ENCODE results near the gene ZCCHC24. TPM values are rescaled to one million over a fixed set of nuclear protein-coding genes. Genes with fewer than 3 reads are reported as not detected.

ZCCHC24 gene
- total RNA-seq, 2 experiments from 2014 or later, result 0.53 to 0.75 TPM

DNA sequence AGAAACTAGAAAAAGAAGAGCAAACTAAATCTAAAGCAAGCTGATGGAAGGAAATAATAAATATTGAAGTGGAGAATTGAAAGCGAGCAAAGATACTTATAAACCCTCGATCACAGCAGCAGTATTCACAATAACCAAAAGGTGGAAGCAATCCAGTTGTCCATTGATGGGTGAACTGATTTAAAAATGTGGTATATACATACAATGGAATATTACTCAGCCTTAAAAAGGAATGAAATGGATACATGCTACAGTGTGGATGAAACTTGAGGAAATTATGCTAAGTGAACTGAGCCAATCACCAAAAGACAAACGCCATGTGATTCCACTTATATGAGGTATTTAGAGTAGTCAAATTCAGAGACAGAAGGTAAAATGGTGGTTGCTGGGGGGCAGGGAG lies 17.5 kb downstream of the ZCCHC24 start:
- ChIA-PET CTCF (interaction anchor here (0.8 kb wide), 1 partner anchor 9 kb away, joined by 3 read pairs; no protein-coding TSS in a partner anchor), POLR2A (interaction anchor here (0.6 kb wide), 1 partner anchor 77 kb away, joined by 6 read pairs; no protein-coding TSS in a partner anchor)
- intact Hi-C loops (cut with DNase I, micrococcal nuclease), result no loop called here
- no peaks in the 10 kb centered on the region for H3K36me3 Mint-ChIP-seq (ENCODE audit: low read depth)
- no peak for ATAC-seq
- DNase-seq, result no peak
- H3K9me3 Mint-ChIP-seq (ENCODE audit: low read depth), result peaks cover 4% of the 10 kb centered on the region
- H3K27me3 Mint-ChIP-seq, result no peaks in the 10 kb centered on the region
- no peaks in the 10 kb centered on the region for H3K4me1 Mint-ChIP-seq
- no peak overlapping the region for H3K4me3 Mint-ChIP-seq
- no peak overlapping the region for H3K27ac Mint-ChIP-seq

DNA sequence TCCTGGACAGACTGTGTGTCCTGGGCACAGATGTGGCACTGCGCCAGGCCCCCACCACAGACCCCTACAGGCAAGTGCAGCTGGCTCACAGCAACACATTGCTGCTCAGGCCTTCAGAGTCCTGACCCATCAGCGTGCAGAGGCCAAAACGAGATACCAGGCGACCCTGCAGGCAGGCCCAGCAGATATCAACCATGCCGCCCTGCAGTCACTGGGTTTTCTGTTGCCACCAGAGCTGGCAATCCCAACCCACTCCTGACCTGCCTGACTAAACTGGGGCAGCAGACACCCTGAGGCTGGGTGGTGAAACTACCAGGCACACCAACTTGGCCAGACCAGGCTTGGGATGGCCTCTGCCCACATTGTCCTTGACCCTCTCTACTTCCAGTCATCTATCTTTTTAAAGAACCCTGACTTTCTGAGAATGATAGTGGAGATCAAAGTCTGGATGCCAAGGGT lies 20.3 kb downstream of the ZCCHC24 start:
- no peaks in the 10 kb centered on the region for H3K27me3 Mint-ChIP-seq
- DNase-seq, result no peak
- no peak overlapping the region for H3K4me3 Mint-ChIP-seq
- intact Hi-C loops (cut with DNase I, micrococcal nuclease), result no loop called here
- H3K4me1 Mint-ChIP-seq, result no peaks in the 10 kb centered on the region
- H3K9me3 Mint-ChIP-seq (ENCODE audit: low read depth), result peaks cover 4% of the 10 kb centered on the region
- POLR2A ChIA-PET, result interaction anchor here (0.9 kb wide), 1 partner anchor 77 kb away, joined by 4 read pairs; the partner anchor contains the start of gene PPIF
- CTCF ChIA-PET, result interaction anchor here (1.0 kb wide), 1 partner anchor 13 kb away, joined by 5 read pairs; no protein-coding TSS in a partner anchor
- H3K36me3 Mint-ChIP-seq (ENCODE audit: low read depth), result no peaks in the 10 kb centered on the region
- no peak overlapping the region for H3K27ac Mint-ChIP-seq
- ATAC-seq, result no peak

DNA sequence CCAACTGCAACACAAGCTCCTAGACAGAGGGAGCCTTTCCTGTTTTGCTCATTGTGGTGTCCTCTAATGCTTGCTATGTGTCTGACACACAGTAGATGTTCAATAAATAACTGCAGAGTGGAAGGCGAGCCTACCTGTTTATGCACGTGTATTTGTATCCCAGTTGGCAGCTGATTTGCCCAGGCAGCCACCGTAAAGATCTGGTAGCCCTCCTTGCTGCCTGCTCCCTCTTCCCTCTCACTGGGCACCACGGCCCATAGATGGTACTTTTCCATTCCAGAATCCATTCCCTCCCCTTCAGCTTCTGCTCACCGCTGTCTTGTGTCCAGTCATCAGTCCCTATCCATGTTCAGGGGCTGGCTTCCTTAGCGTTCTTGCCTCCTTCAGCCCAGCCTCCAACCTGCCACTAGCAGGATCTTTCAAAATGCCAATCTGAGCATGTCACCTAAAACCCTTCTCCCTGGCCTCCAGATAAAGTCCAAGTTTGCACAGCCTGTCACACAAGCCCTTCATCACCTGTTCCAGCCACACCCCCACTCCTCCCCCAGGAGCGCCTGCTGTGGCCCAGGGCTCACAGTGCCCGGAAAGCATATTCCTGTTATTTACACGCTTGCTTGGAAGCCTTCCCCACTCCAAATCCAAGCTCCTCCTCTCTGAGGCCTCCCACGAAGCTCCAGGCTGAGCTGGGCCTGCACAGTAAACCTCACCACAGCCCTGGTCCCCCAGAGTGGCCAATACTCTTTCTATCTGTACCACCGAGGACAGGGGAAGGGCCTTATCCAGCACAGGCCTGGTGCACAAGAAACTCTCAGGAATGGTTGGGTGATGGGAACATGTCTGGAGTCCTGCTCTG lies 21.0 kb downstream of the ZCCHC24 start:
- DNase-seq, result no peak
- intact Hi-C loops (cut with DNase I, micrococcal nuclease), result no loop called here
- H3K27ac Mint-ChIP-seq, result no peak overlapping the region
- peaks cover 4% of the 10 kb centered on the region for H3K9me3 Mint-ChIP-seq (ENCODE audit: low read depth)
- ChIA-PET CTCF (interaction anchor here (1.0 kb wide), 1 partner anchor 18 kb away, joined by 4 read pairs; no protein-coding TSS in a partner anchor), POLR2A (no interaction called here)
- no peak for ATAC-seq
- H3K4me1 Mint-ChIP-seq, result no peaks in the 10 kb centered on the region
- H3K4me3 Mint-ChIP-seq, result no peak overlapping the region
- no peaks in the 10 kb centered on the region for H3K27me3 Mint-ChIP-seq
- no peaks in the 10 kb centered on the region for H3K36me3 Mint-ChIP-seq (ENCODE audit: low read depth)

DNA sequence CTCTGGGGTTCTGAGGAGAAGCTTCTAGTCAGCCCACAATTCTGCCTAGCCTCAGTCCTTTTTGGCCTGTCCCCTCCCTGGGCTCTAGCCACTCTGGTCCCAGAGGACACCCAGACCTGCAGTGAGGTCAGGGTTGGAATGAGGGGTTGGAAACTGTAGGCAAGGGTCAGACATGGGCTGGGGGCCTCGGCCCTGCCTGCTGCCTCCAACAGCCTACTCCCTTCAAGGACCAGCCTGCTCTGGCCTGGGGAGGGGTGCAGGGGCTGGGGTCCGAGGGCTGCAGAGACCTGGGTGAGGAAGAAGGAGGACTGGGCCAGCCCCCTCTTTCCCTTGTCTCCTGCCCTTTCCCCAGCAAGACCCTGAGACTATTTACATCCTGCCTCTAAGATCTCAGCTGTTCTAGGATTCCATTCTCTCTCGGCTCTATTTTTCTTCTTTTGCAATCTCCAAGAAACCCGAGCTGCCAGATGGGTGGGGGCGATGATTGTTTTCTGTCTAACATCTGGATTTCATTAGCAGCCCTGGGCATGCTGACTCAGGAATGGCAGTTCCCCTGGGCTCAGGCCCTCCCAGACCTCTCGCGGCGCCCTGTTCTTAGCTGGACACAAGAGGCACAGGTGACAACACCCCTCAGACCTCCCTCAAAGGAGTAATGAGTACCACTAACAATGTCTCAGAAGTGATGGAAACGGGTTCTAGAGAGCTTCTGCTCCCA lies 23.1 kb downstream of the ZCCHC24 start:
- no peaks in the 10 kb centered on the region for H3K27me3 Mint-ChIP-seq
- H3K9me3 Mint-ChIP-seq (ENCODE audit: low read depth), result no peaks in the 10 kb centered on the region
- no peak overlapping the region for H3K27ac Mint-ChIP-seq
- POLR2A ChIA-PET, result no interaction called here
- H3K4me3 Mint-ChIP-seq, result no peak overlapping the region
- H3K36me3 Mint-ChIP-seq (ENCODE audit: low read depth), result no peaks in the 10 kb centered on the region
- DNase-seq, result no peak
- CTCF ChIA-PET, result interaction anchor here (0.8 to 1.2 kb wide), 2 partner anchors 14 to 33 kb away, joined by 3 read pairs; no protein-coding TSS in a partner anchor
- ATAC-seq, result no peak
- no peaks in the 10 kb centered on the region for H3K4me1 Mint-ChIP-seq
- intact Hi-C loops (cut with DNase I, micrococcal nuclease), result no loop called here

DNA sequence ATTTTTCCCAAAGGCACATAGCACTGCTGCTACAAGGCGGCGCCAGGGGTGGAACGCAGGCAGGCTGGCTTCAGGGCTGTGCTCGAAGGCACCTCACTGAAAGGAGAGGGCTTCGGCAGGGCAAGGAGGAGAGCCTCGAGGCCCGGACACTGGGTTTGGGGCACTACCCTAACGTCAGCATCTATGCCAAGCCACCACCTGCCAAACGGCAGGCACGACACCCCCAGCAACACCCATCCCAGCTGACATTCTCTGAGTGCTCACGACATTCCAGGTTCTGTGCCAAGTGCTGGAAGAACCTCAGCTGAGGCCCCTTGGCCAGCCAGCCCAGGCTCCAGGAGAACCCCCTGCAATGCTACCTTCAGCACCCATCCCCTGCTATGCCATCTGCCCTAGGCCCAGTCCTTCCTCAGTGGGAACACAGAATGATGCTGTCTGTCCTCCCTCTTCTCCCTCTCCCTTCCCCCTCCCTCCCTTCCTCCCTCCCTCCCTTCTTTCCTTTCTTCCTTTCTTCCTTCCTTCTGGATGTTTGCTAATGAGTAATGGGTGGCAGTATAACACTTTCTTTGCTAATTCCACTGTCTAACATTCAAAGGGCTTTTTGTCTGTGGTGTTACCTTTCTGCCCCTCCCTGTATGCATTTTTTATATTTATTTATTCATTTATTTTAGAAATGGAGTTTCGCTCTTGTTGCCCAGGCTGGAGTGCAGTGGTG lies 24.3 kb downstream of the ZCCHC24 start:
- H3K9me3 Mint-ChIP-seq (ENCODE audit: low read depth), result no peaks in the 10 kb centered on the region
- POLR2A ChIA-PET, result no interaction called here
- no peak overlapping the region for H3K27ac Mint-ChIP-seq
- intact Hi-C loops (cut with DNase I, micrococcal nuclease), result no loop called here
- no peak overlapping the region for H3K4me3 Mint-ChIP-seq
- H3K4me1 Mint-ChIP-seq, result no peaks in the 10 kb centered on the region
- H3K36me3 Mint-ChIP-seq (ENCODE audit: low read depth), result no peaks in the 10 kb centered on the region
- DNase-seq (no peak), ATAC-seq (no peak)
- H3K27me3 Mint-ChIP-seq, result no peaks in the 10 kb centered on the region
- CTCF ChIA-PET, result no interaction called here

DNA sequence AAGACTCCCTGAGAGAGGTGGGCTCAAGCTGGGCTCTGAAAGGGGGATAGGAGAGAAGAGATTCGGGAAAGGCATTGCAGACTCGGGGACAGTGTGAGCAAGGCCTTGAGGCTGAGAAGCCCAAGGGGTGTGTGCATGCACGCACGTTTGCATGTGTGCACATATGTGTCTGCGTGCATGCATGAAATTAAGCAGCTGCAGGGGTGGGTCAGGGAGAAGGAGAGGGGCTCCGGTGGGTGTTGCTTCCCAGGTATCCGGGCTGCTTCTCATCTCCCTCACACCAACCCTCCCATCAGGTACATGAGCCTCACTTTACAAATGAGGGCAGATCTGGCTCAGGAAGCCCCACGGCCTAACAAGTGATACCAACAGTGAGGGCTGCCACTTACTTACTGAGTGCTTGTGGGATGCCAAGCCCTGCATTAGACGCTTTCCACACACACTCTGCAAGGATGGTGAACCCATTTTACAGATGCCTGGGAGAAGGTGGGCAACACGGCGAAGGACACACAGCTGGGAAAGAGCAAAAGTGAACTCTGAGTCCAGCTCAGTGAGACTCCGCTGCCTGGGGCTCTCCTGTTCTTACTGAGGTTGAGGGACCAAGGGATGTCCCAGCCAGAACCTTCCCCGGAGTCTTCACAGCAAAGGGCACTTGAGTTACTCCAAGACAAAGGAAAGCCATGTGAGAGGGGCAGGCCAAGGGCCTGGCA lies 26.4 kb downstream of the ZCCHC24 start:
- no peak overlapping the region for H3K4me3 Mint-ChIP-seq
- ChIA-PET CTCF (interaction anchor here (0.5 kb wide), 1 partner anchor 48 kb away, joined by 3 read pairs; no protein-coding TSS in a partner anchor), POLR2A (no interaction called here)
- DNase-seq, result no peak
- no peaks in the 10 kb centered on the region for H3K36me3 Mint-ChIP-seq (ENCODE audit: low read depth)
- H3K4me1 Mint-ChIP-seq, result no peaks in the 10 kb centered on the region
- no peak for ATAC-seq
- intact Hi-C loops (cut with DNase I, micrococcal nuclease), result no loop called here
- H3K9me3 Mint-ChIP-seq (ENCODE audit: low read depth), result no peaks in the 10 kb centered on the region
- no peaks in the 10 kb centered on the region for H3K27me3 Mint-ChIP-seq
- H3K27ac Mint-ChIP-seq, result no peak overlapping the region

DNA sequence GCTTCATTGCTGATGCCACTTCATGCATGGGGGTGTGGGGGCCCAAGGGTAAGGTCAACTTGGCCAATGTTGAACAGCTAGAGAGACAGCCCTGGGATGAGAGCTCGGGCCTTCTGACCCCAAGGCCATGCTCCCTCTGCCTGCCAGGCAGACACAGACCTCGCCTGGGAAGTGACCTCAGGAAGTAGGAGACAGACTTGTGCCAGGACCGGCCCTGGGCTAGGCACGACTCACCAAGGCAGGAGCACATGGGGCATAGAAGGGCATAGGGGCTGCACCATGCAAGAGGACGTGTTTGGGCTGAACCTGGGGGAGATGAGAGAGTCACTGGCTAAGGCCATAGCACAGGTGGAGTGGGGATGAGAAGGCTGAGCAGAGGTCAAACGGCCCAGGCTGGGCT lies 27.1 kb downstream of the ZCCHC24 start:
- H3K4me3 Mint-ChIP-seq, result no peak overlapping the region
- ChIA-PET POLR2A (no interaction called here), CTCF (no interaction called here)
- H3K27ac Mint-ChIP-seq, result no peak overlapping the region
- no peaks in the 10 kb centered on the region for H3K27me3 Mint-ChIP-seq
- no peaks in the 10 kb centered on the region for H3K9me3 Mint-ChIP-seq (ENCODE audit: low read depth)
- H3K36me3 Mint-ChIP-seq (ENCODE audit: low read depth), result no peaks in the 10 kb centered on the region
- no peak for DNase-seq
- intact Hi-C loops (cut with DNase I, micrococcal nuclease), result no loop called here
- H3K4me1 Mint-ChIP-seq, result peaks cover 3% of the 10 kb centered on the region
- no peak for ATAC-seq

DNA sequence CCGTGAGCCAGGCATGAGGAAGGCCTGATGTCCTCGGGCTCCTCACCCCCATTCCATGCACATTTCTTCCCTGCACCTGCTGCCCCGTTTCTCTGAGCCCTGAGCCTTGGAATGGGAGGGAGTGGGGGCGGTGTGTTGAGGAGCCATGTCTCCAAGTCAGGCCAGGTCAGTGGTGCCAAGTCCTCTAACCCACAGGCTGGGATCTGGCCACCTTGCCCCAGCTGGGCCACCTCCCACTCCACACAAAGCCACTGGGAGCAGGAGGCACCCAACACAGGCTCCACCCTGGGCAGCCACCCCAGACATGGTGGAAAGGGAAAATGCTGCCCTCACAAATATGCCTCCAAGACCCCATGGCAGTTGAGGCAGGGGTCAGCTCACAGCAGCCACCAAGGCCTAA lies 27.7 kb downstream of the ZCCHC24 start:
- no peak for DNase-seq
- ChIA-PET CTCF (no interaction called here), POLR2A (no interaction called here)
- intact Hi-C loops (cut with DNase I, micrococcal nuclease), result no loop called here
- ATAC-seq, result no peak
- Mint-ChIP-seq H3K27me3 (no peaks in the 10 kb centered on the region), H3K4me3 (no peak overlapping the region), H3K27ac (no peak overlapping the region), H3K36me3 (ENCODE audit: low read depth) (no peaks in the 10 kb centered on the region), H3K4me1 (peaks cover 6% of the 10 kb centered on the region), H3K9me3 (ENCODE audit: low read depth) (no peaks in the 10 kb centered on the region)

DNA sequence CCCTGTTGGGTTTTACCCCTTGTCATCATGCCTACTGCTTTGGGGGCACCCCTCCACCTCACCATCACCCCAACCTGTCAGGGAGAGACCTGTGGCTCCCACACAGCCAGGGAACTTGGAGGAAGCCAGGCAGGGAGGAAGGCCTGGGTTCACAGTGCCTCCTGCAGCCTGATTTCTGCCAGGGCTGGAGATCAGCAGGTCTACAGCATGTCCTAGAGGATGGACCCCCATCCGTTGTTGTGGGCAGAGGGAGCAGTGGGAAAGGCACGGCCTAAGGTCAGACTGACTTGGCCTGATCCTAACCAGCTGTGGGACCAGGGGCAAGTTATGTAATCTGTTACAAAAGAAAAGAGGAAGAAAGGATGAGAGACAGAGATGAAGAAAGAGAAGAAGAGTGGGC lies 28.2 kb downstream of the ZCCHC24 start:
- no peak for DNase-seq
- no peak overlapping the region for H3K27ac Mint-ChIP-seq
- intact Hi-C loops (cut with DNase I, micrococcal nuclease), result no loop called here
- no peaks in the 10 kb centered on the region for H3K27me3 Mint-ChIP-seq
- H3K36me3 Mint-ChIP-seq (ENCODE audit: low read depth), result no peaks in the 10 kb centered on the region
- ChIA-PET POLR2A (interaction anchor here (0.6 kb wide), 1 partner anchor 40 kb away, joined by 4 read pairs; no protein-coding TSS in a partner anchor), CTCF (no interaction called here)
- peaks cover 6% of the 10 kb centered on the region for H3K4me1 Mint-ChIP-seq
- ATAC-seq, result no peak
- no peaks in the 10 kb centered on the region for H3K9me3 Mint-ChIP-seq (ENCODE audit: low read depth)
- H3K4me3 Mint-ChIP-seq, result no peak overlapping the region

DNA sequence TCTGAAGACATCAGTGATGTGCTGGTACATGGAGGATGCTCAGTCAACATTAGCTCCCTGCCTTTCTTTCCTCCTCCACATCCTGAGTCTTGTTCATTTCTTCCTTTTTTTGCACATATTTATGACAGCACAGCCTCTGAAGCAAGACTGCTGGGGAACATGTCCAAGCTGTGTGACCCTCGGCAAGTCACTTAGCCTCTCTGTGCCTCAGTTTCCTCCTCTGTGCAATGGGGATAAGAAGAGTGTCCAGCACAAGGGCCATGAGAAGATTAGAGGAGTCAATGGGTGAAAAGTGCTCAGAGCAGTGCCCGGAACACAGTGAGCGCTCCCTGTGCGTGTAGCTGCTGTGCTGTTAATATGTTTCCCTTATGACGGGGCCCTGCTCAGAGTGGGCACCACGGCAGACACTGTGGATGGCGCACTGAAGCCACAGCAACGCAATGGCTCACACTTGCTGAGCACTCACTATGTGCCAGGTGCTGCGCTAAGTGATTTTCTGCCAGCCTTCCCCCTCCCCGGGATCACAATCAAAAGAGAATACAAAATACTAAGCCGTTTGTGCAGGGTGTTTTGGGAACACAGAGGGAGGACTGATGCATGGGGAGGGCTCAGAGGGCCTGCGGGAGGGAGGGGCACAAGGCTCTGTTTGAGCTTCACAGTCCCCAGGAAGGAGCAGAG lies 28.7 kb downstream of the ZCCHC24 start:
- CTCF ChIA-PET, result interaction anchor here (1.2 kb wide), 1 partner anchor 10 kb away, joined by 3 read pairs; no protein-coding TSS in a partner anchor
- ATAC-seq, result no peak
- no peak overlapping the region for H3K4me3 Mint-ChIP-seq

More for the DNA sequence above, 28.7 kb downstream of the ZCCHC24 start:
- H3K36me3 Mint-ChIP-seq (ENCODE audit: low read depth), result no peaks in the 10 kb centered on the region
- H3K27ac Mint-ChIP-seq, result no peak overlapping the region
- intact Hi-C loops (cut with DNase I, micrococcal nuclease), result no loop called here
- DNase-seq, result no peak
- peaks cover 6% of the 10 kb centered on the region for H3K4me1 Mint-ChIP-seq
- no peaks in the 10 kb centered on the region for H3K9me3 Mint-ChIP-seq (ENCODE audit: low read depth)
- H3K27me3 Mint-ChIP-seq, result no peaks in the 10 kb centered on the region
- POLR2A ChIA-PET, result interaction anchor here (0.6 kb wide), 2 partner anchors 40 to 714 kb away, joined by 3 to 4 read pairs; no protein-coding TSS in a partner anchor
